ENCODE results near the gene NEK10. TPM values are rescaled to one million over a fixed set of nuclear protein-coding genes. Genes with fewer than 3 reads are reported as not detected.

The NEK10 gene
- total RNA-seq, 1 experiment from 2014 or later, result 4.3 TPM

DNA sequence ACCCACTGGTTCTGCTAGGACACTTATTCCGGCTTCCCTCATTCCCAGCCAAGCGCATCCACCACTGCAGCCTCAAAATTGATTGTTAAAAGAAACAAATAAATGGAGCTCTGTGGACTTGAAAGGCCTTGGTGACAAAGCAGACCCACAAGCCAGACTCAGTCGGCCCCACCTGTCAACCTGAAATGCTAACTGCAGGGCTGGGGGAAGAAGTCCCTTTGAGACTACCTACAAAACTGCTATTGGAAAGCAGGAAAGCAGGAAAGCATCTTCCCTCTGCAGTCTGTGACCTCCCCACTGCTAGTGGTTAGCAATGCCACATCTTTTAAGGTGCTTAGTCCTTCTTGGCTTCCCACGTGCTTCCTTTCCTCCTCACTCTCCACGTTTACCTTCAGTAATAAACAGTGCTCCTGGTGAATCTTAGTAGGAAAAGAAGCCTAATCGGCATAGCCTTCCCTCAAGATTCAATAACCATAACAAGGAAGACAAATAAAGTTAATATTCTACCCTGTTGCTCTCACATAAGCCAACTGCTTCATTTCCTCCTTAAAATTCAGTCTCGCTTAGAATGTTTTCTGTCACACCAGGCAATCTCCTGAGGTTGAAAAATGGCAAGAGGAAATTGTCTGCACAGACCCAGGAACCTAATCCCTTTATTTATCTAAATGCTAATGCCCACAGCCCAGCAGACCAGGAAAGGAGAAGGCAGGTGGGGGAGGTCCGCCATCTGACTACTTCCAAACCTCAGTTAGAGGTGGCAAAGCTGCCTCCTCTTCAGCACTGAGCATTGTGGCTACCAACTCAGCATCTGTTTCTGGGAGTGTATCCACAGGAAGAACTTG, 296.2 kb downstream of the NEK10 start:
- ChIA-PET POLR2A (ENCODE audit: unreplicated experiment) (no interaction called here), CTCF (no interaction called here)
- H3K27me3 ChIP-seq (ENCODE audit: insufficient read depth, low read depth), result no peaks in the 10 kb centered on the region
- intact Hi-C loops (cut with micrococcal nuclease; ENCODE audit: unreplicated experiment), result no loop called here
- no peaks in the 10 kb centered on the region; the same call in 1 of the 2 replicates for H3K9me2 ChIP-seq (ENCODE audit: insufficient read depth)
- H3K4me2 ChIP-seq, result no peak overlapping the region
- no peaks in the 10 kb centered on the region for H3K9me3 ChIP-seq (ENCODE audit: insufficient read depth, low read depth)
- BruUV-seq (replicated peaks), result no TSS peak
- H3K27ac ChIP-seq, result no peak overlapping the region
- no peaks in the 10 kb centered on the region for H3K79me2 ChIP-seq (ENCODE audit: low read depth)
- DNase-seq, result no peak
- no peaks in the 10 kb centered on the region for H4K20me1 ChIP-seq (ENCODE audit: insufficient read depth)
- no peaks in the 10 kb centered on the region for H3K36me3 ChIP-seq (ENCODE audit: low read depth)
- no peaks in the 10 kb centered on the region for H3K4me1 ChIP-seq (replicated peaks; ENCODE audit: insufficient read depth)
- H3F3A ChIP-seq (ENCODE audit: insufficient read depth, low read depth), result no peaks in the 10 kb centered on the region
- H2AFZ ChIP-seq, result no peak overlapping the region
- H3K4me3 ChIP-seq, result no peak overlapping the region
- TF ChIP-seq, protein P1, sequence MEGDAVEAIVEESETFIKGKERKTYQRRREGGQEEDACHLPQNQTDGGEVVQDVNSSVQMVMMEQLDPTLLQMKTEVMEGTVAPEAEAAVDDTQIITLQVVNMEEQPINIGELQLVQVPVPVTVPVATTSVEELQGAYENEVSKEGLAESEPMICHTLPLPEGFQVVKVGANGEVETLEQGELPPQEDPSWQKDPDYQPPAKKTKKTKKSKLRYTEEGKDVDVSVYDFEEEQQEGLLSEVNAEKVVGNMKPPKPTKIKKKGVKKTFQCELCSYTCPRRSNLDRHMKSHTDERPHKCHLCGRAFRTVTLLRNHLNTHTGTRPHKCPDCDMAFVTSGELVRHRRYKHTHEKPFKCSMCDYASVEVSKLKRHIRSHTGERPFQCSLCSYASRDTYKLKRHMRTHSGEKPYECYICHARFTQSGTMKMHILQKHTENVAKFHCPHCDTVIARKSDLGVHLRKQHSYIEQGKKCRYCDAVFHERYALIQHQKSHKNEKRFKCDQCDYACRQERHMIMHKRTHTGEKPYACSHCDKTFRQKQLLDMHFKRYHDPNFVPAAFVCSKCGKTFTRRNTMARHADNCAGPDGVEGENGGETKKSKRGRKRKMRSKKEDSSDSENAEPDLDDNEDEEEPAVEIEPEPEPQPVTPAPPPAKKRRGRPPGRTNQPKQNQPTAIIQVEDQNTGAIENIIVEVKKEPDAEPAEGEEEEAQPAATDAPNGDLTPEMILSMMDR (conservative IDR thresholded peaks at IDR 0.05), result no peak
- no peak for TF ChIP-seq EZH2 (IDR thresholded peaks at IDR 0.05; ENCODE audit: low read depth)

DNA sequence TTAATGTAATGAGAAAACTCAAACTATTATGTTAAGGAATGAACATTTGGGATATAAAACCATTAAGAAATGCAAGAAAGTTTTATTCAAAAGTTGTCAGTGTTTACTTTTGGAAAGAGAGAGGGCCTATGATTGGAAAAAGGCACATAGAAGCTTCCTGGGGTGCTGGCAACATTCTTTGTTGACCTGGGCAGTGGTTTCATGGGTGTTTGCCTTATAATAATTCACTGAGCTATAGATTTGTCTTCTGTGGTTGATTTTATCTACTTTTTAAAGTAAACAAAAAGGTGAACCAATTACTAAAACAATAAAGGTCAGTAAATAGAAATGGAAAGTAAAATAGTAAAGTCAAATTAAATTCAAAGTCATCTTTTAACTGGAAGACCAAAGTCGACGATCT, 308.8 kb downstream of the NEK10 start:
- H2AFZ ChIP-seq, result no peak overlapping the region
- no peaks in the 10 kb centered on the region for H3K27me3 ChIP-seq (ENCODE audit: insufficient read depth, low read depth)
- no peak for DNase-seq
- H3K79me2 ChIP-seq (ENCODE audit: low read depth), result no peaks in the 10 kb centered on the region
- H3K9me2 ChIP-seq (ENCODE audit: insufficient read depth), result no peaks in the 10 kb centered on the region
- no TSS peak for BruUV-seq (replicated peaks)
- POLR2A ChIA-PET (ENCODE audit: unreplicated experiment), result no interaction called here
- H3F3A ChIP-seq (ENCODE audit: insufficient read depth, low read depth), result no peaks in the 10 kb centered on the region
- no peak overlapping the region for H3K27ac ChIP-seq
- H3K9me3 ChIP-seq (ENCODE audit: insufficient read depth, low read depth), result no peaks in the 10 kb centered on the region
- H3K4me2 ChIP-seq, result no peak overlapping the region
- H4K20me1 ChIP-seq (ENCODE audit: insufficient read depth), result no peaks in the 10 kb centered on the region
- H3K4me1 ChIP-seq (replicated peaks; ENCODE audit: insufficient read depth), result no peaks in the 10 kb centered on the region
- intact Hi-C loops (cut with micrococcal nuclease; ENCODE audit: unreplicated experiment), result no loop called here
- H3K4me3 ChIP-seq, result no peak overlapping the region
- TF ChIP-seq, protein P1 (conservative IDR thresholded peaks at IDR 0.05), result no peak
- no peak for TF ChIP-seq EZH2 (IDR thresholded peaks at IDR 0.05; ENCODE audit: low read depth)
- CTCF ChIA-PET, result no interaction called here
- H3K36me3 ChIP-seq (ENCODE audit: low read depth), result no peaks in the 10 kb centered on the region

Other genes starting within 250 kb of the NEK10 start
- gene SLC4A7, start 115.0 kb upstream of the NEK10 start, total RNA-seq (2021), result 28.1 and 31.7 TPM in 2 replicates

All from PC-9 (cell line).